Hematopoietic multipotent progenitor cell treated with erythropoietin and hydrocortisone succinate and interleukin-3 and kit ligand, for 4 days (in vitro differentiated cells): Measurements from ENCODE around the gene PDS5B.
"Not testable (repeated sequence)": the region's sequence is repeated elsewhere in the genome, so short reads cannot be mapped to it uniquely, and the experiment has no call there.

ENCODE experiments used
- DNase-seq: peaks from one replicate; pipeline ENCODE4 v3.0.0-alpha.2; 2015

PDS5B gene, protein sequence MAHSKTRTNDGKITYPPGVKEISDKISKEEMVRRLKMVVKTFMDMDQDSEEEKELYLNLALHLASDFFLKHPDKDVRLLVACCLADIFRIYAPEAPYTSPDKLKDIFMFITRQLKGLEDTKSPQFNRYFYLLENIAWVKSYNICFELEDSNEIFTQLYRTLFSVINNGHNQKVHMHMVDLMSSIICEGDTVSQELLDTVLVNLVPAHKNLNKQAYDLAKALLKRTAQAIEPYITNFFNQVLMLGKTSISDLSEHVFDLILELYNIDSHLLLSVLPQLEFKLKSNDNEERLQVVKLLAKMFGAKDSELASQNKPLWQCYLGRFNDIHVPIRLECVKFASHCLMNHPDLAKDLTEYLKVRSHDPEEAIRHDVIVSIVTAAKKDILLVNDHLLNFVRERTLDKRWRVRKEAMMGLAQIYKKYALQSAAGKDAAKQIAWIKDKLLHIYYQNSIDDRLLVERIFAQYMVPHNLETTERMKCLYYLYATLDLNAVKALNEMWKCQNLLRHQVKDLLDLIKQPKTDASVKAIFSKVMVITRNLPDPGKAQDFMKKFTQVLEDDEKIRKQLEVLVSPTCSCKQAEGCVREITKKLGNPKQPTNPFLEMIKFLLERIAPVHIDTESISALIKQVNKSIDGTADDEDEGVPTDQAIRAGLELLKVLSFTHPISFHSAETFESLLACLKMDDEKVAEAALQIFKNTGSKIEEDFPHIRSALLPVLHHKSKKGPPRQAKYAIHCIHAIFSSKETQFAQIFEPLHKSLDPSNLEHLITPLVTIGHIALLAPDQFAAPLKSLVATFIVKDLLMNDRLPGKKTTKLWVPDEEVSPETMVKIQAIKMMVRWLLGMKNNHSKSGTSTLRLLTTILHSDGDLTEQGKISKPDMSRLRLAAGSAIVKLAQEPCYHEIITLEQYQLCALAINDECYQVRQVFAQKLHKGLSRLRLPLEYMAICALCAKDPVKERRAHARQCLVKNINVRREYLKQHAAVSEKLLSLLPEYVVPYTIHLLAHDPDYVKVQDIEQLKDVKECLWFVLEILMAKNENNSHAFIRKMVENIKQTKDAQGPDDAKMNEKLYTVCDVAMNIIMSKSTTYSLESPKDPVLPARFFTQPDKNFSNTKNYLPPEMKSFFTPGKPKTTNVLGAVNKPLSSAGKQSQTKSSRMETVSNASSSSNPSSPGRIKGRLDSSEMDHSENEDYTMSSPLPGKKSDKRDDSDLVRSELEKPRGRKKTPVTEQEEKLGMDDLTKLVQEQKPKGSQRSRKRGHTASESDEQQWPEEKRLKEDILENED (N-terminal part only)

DNA sequence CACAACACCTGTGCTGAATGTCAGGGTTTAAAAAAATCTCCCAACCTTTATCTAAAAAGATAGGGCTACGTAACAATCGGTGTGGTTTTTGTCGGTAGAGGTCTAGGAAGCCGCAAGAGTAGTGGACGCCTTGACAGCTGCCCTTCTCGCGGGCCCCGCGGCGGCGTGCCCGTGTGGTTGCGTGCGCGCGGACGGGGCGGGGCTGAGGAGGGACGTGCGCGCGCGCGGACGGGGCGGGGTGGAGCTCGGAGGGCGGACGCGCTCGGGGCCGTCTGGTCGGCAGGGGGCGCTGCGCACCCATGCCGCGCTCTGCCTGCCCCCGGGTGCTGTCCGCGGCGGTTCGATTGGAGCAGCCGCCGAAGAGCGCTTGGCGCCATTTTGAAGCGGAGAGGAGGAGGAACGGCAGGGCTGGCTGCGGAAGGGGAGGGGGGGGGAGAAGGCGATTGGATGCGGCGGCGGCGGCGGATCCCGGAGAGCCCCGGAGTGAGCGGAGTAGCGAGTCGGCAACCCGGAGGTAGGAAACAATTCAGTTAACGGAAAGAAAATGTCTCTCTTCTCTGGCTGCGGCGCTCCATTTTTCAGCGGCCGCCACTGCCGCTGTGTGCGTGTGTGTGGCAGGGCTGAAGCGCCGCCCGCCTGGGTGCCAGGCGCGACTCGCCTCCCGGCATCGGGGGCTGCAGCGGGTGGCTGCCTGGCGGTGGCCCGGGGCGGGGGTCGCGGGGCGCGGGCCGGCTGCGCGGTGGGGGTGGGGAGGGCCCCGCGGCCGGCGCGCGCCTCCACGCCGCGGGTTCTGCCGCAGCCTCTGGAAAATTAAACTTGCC is at the start of gene PDS5B:
Gene PDS5B, plus strand, starts transcription at position 373 of the 821 bp plus-strand sequence. CDS start 62,321 bp downstream, outside the sequence.
- peak; percentile 98 for DNase-seq

DNA sequence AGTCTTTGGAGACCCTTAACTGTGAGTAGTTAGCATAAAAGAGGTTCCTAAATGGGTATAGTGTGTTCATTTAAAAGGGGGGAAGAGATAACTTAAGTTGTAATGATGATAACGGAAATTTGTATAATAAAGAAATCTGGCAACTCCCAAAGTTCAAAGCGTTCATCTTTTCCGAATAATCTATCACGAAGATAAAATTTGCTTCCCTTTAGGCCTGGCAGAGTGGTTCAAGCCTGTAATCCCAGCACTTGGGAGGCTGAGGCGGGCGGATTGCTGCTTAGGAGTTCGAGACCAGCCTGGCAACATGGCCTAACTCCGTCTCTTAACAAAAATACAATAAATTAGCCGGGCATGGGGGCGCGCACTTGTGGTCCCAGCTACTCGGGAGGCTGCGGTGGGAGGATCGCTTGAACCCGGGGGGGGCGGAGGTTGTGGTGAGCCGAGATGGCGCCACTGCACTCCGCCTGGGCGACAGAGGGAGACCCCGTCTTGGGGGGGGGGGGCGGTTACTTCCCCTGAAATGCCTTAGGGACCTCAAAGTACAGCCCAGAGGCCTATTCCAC is 48.6 kb upstream of the PDS5B start:
- no peak for DNase-seq

DNA sequence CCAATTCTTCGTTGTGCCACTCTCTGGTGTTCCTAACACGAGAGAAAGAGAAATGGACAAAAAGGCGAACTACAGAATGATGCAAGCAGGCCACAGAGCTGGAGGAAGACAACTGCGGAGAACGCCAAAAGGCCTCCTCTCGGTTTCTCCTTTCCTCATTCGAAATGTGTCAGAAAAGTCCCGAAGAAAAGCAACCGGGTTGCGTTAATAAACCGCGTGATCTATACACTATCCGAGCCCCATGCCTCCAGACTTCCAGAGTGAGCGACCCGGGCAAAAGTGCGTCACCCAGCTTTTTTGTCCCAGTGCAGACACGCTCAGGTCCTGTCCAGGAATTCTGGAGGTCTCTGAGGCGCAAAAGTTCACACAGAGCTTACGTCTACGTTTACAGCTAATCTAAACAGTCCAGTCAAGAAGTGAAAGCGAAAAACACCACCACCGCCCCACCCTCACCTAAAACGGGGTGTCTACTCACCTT is 48.1 kb upstream of the PDS5B start:
- peak; percentile 67 for DNase-seq

DNA sequence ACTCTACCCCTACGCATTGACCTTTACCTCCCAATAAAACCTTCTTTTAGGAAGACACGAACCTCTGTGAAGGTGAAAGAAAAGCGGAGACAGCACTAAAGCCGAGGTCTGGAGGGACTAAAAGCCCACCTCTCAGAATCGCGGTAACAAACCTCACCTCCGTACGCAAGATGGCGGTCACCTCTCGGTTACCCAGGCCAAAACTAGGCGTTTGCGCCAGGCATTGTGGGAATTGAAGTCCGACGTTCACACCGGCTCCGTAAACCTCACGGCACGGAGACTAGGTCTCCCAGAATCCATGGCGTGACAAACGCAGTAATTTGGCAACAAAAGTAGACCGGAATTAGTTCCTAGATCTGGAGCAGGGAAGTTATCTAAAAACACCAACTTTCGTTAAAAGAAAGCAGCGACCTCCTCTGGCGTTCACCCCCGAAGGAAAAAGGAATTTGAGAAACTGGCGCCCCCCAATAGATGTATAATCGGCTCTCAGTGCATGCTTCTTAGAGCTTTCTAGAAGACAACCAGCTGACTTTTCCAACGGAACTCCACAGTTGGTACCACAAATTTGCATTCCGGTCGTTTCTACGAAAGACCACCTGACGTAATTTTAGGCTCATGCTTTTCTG is 47.5 kb upstream of the PDS5B start, which contains the start of gene N4BP2L2:
Gene N4BP2L2, minus strand, starts transcription at position 175 of the 626 bp plus-strand sequence. CDS start 1,768 bp downstream, outside the sequence.
- peak; percentile 99 for DNase-seq

DNA sequence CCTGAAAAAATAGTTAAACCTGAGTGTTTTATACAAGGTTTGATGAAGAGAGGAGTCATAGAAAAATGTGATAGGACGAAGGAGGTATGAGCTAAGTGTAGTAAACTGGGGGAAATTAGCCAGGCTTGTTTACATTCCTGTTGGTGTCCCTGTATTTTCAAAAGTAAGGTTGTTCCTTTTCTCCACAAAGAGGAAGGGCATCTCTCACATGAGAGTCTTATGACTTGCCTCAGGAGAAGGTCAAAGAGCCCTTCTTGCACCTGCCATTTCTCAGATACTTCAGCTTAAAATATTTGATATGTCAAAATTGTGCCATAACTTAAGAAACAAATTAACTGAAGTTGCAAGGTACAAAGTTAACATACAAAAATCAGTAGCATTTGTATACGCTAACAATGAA is 44.0 kb upstream of the PDS5B start:
- DNase-seq: no peak

DNA sequence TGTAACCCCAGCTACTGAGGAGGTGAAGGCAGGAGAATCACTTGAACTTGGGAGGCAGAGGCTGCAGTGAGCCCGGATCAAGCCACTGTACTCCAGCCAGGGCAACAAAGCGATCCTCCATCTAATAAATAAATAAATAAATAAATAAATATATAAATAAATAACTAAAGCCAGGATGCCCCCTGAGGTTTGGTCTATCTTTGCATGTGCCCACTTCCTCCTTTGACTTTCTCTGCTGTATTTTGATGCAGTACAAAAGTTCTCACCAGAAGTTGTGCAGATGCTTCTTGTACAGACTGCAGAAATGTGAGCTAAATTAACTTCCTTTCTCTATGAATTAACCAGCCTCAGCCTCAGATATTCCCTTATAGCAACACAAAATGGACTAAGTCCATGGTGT is 41.2 kb upstream of the PDS5B start:
- no peak for DNase-seq

DNA sequence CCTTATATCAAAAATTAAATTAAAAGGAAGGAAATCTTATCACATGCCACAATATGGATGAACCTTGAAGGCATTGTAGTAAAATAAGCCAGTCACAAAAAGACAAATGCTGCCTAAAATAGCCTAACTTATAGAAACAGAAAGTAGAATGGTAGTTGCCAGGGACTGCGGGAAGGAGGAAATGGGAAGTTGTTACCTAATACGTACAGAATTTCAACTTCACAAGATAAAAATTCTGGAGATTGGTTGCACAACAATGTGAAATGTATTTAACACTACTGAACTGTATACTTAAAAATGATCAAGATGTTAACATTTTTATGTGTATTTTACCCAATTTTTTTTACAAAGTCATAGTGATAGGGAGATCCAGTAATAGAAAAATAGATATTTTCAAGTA is 37.4 kb upstream of the PDS5B start:
- peak; percentile 44 for DNase-seq

DNA sequence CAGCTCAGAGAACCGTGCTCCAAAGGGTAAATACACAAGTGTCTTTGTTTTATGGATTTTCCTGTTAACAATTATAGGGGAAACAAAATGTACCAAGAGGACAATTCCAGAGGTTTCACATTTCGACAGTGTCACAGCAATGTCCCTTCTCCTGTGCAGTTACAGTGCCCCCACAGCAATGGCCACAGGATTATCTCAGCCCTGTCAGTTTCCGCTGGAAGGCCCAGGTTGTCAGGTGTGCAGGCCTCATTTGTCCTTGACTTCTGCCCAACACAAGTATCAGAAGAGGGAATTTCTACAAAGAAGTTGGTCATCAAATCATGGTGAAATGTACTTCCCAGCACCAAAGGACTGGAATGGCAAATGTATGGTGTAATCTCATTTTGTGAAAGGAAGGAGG is 36.5 kb upstream of the PDS5B start:
- no peak for DNase-seq

DNA sequence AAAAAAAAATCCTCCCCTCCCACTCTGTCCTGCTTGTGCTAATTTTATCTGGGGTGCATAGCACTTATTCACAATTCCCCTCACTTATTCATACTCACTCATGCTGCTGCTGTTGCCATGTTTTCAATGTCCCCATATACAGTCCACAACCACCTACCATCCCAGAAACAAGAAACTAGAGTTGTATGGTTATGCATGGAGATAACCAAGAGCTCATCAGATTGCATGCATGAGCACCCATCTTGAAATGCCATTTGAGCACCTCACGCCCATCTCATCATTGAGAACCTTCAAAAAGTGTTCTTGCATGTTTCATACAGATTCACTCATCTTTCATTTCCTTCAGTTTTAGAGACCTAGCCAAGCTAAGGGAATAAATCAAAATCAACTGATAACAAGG is 32.5 kb upstream of the PDS5B start:
- DNase-seq: no peak

DNA sequence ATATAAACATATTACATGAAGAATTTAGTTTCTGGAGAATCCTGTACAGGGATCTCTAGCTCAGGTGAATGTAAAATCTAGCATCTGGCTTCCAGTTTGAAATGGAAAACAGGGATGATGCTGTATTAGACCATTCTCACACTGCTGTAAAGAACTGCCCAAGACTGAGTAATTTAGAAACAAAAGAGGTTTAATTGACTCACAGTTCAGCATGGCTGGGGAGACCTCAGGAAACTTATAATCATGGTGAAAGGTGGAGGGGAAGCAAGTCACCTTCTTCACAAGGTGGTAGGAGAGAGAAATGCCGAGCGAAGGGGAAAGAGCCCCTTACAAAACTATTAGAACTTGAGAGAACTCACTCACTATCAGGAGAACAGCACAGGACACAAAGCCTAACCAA is 30.6 kb upstream of the PDS5B start:
- DNase-seq: no peak

DNA sequence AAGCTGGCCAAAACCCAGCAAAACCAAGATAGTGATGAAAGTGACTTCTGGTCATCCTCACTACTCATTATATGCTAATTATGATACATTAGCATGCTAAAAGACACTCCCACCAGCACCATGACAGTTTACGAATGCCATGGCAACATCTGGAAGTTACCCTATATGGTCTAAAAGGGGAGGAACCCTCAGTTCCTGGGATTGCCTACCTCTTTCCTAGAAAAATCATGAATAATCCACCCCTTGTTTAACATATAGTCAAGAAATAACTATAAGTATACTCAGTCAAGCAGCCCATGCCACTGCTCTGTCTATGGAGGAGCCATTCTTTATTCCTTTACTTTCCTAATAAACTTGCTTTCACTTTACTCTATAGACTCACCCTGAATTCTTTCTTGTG is 25.4 kb upstream of the PDS5B start:
- DNase-seq: not testable (repeated sequence)

DNA sequence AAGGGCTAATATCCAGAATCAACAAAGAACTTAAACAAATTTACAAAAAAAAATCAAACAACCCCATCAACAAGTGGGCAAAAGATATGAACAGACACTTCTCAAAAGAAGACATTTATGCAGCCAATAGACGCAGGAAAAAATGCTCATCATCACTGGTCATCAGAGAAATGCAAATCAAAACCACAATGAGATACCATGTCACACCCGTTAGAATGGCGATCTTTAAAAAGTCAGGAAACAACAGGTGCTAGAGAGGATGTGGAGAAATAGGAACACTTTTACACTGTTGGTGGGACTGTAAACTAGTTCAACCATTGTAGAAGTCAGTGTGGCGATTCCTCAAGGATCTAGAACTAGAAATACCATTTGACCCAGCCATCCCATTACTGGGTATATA is 10.6 kb upstream of the PDS5B start:
- not testable (repeated sequence) for DNase-seq

DNA sequence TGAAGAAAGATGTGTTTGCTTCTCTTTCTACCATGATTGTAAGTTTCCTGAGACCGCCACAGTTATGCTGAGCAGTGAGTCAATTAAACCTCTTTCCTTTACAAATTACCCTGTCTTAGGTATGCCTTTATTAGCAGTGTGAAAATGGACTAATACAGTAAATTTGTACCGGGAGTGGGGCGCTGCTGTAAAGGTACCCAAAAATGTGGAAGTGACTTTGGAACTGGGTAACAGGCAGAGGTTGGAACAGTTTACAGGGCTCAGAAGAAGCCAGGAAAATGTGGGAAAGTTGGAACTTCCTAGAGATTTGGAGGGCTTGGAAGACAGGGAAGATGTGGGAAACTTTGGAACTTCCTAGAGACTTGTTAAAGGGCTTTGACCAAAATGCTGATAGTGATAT is 9.2 kb upstream of the PDS5B start:
- DNase-seq: no peak

DNA sequence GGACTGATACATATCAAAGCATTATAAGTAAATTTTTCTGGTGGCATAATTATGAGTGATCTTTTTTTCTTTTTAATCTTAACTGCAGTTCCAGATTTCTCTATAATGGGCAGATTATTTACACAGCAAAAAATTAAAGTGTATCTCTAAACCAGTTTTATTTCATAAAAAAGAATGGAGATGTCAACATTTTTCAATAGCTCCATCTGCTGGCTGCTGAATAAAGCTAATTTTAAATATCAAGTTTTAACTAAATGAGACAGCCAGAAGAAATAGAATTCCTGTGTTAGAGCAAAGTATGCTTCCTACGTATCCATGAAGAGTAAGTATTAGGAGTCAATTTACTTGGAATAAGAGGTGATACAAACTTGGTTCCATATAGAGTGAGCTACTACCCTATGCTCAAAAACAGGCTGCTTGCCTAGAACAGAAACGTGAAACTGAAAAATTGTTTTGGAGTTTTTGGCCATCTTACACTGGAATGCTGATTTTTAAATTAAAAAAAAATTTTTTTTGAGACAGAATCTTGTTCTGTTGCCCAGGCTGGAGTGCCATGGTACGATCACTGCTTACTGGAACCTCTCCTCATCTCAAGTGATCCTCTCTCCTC is 5.0 kb upstream of the PDS5B start:
- DNase-seq: peak; percentile 70

DNA sequence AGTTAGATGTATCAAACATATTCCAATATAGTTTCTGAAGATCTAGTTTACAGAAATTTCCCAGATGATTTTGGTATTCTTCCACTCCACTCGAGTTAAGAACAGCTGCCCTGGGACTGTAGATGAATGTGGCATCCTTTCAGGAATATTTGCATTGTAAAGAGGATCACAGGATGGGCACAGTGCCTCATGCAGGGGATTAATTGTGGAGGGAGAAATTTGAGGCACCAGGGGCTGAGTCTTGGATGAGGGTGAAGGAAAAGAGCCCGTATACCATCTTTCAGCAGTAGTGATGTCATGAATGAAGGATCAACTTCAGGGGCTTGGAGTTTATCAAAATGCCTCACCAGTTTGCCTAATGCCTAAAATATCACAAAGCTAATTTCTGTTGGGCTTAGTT is 4.0 kb upstream of the PDS5B start:
- DNase-seq: no peak

DNA sequence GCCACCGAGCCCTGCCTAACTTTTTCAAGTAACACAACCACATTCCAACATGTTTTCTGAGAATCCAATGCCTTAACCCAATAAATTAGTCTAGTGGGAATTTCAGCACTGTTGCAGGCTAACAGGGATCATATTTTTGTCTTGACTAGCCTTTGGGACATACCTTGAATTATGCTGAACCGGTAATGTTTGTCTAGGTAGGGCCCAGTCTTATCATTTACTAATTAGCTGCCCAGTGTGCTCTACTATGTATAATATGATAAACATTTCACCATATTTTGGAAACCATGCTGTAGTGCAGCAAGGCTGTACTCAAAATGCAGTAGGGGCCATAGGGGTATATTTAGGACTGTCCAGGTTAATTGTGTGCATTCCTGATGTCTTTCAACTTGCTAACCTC is 3.3 kb upstream of the PDS5B start:
- no peak for DNase-seq

DNA sequence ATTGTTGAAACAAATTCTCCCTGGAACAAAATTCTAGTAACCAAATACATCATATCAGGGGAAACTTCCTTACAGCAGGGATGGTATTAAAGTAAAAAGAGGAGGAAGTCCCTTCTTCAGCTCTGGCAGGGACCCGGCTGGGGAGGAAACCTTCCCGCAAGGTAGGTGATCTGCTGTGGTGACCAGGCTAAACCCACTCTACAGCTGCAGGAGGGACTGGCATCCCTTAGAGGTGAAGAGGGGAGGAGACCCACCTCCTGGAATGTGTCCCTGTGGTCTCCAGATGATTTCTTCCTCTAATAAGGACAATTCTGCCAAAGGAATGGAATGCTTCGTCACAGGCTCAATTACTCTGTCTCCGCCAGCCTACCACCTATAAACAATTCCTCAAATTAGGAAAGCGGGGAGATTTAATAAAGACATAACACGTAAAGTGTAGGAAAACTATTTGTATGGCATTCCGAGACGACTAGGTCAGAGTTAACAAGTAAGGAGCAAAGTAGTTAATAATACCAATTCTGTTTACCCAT is 637 bp upstream of the PDS5B start:
- peak; percentile 25 for DNase-seq

DNA sequence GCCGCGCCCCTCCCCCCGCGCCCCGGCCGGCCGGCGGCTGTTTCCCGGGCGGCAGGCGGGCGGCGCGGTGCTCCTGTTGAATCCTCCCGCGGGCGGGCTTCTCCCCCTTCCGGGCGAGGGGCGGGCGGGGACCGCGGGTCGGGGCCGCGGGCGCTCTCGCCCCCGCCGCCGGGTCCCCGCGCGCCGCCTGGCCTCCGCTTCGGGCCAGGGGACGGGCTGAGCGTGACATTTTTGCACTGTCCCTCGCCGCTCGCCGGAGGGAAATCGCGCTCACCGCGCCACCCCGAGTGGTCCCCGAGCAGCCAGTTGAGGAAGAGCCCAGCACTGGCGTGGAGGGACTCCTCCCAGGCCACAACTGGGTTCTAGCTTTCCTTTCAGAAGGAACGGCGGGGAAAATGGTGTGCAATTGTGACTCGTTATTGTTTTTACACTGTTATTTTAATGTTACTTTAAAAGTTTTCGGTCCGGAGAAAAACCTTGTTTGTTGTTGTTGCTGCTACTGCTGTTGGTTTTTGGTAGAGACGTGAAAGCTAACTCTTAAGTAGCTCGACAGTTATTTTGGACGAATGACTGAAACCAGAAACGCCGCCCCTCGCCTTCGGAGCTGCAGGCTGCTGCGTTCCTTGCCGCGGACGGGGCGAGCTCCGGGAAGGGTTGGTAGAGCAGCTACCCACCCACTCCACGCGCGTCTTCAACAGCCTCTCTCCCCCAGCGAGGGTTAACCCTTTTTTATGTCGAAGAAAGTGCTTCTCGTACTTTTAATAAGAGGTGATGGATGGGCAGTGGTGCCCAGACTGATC is 959 bp downstream of the PDS5B start:
- peak; percentile 84 for DNase-seq

DNA sequence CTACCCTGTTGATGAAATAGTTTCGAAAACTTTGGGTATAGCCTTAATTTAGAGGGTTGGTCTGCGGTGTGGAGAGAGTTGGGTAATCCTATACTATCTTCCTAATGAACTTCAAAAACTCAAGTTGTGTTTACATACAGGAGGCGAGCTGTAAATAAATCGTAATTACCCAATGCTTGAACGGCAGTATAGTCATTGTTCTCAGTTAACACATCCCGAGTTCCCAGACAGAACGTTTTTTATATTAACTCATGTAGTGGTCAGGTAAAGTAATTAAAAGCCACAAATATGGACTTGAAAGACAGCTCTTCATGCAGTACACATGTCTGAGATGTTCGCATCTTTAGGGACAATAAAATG is 1.5 kb downstream of the PDS5B start:
- DNase-seq: peak; percentile 49

DNA sequence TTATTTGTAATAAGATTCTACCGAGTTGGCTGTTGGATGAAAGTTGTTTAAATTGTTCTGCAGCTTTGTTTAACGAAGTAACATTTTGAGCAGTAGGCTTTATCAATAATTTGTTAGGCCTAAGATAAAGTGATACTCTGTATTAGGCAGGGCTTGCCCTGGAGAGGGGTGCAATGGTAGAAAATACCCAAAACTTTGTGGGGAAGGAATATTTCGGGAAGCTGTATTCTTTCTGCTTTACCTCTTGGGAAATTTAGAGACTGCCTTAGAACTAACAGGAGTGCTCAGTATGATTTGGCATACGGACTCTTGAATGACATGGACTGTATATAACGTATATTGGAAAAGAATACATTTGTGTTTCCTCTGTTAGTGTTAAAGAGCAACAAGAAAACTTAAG is 2.5 kb downstream of the PDS5B start:
- no peak for DNase-seq
